Ramos (cell line): Measurements from ENCODE around the gene PACSIN2.
"Not testable (repeated sequence)": the region's sequence is repeated elsewhere in the genome, so short reads cannot be mapped to it uniquely, and the experiment has no call there.

Experiments
- in situ Hi-C: fragments of 300-500 bp; cut with MboI; formaldehyde crosslinking; loops from one replicate; pipeline ENCODE4 v1.14.3; 2022; ENCODE audit warnings: low sequenced_read_pairs; ENCODE audit not compliant: unreplicated experiment

Gene PACSIN2, protein sequence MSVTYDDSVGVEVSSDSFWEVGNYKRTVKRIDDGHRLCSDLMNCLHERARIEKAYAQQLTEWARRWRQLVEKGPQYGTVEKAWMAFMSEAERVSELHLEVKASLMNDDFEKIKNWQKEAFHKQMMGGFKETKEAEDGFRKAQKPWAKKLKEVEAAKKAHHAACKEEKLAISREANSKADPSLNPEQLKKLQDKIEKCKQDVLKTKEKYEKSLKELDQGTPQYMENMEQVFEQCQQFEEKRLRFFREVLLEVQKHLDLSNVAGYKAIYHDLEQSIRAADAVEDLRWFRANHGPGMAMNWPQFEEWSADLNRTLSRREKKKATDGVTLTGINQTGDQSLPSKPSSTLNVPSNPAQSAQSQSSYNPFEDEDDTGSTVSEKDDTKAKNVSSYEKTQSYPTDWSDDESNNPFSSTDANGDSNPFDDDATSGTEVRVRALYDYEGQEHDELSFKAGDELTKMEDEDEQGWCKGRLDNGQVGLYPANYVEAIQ

DNA sequence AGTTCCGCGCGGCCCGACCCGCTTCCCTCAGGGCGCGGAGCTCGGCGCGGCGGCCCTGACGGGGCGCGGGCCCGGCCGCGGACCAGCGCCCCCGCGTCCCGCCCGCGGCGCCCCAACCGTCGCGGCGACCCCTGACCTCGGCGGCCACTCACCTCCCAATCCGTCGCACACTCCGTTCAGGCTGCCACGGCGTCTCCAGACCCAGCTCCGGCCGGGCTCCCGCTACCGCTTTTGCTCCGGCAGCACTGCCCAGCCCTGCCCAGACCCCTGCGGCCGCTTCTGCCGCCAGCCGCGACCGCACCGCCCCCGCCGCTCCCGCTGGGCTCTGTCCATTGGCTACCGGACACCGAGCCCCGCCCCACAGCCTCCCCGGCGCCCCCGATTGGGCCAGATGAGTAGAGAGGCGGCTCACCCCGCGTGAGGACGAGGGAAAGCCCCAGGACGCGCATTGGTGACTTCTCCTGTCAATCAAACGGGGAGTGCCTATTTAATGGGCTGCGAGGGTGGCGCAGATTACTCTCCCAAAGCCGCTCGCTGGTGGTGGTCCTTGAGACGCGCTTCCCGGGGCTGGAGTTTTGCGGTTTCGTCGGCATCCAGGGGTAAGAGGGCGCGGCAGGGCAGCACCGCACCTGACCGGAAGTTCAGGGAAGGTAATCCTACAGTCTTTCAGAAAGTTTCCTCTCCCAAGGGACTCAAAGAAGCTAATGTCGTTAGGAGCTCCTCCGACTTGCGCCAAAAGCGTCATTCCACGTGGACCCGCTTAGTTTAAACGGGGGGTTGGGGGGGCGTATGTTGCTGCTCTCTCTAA, at the start of gene PACSIN2:
PACSIN2 (minus strand) TSS at position 281 of the 808 bp plus-strand sequence. CDS start 103,069 bp downstream, outside the sequence.
- in situ Hi-C loops = no loop called here

DNA sequence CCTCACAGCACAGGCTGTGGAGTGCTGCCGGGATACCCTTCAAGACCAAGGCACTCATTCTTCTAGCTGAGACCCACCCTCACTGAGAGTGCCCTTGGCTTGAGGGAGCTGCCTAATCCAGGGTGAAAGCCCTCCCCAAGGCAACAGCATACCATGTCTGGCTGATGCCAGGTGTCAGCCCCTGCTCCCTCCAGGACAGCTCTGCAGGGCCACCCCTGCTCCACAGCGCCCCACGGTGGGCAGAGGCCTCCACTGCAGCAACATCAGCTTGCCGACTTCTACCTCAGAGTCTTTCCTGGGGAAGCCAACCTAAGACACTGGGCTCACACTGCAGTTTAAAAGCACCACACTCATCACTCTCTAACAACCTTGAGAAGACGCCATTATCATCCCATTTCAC, 45.2 kb upstream of the PACSIN2 start:
- in situ Hi-C loops = no loop called here

DNA sequence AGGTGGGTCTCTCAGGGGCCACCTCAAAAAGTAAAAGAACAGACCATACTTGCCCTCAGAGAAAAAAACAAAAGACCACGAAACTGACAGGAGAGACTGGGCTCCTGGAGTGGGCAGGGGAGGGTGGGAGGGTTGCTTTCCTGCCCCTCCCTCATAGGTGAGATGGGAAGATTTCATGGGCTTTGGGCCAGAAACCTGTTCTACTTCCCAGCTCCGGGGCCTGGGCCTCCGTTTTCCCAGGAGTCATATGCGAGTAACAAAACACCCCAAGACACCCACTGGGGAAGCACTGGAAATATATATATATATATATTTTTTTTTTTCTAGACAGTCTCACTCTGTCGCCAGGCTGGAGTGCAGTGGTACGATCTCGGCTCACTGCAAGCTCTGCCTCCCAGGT, 42.7 kb upstream of the PACSIN2 start:
- in situ Hi-C loops = no loop called here

DNA sequence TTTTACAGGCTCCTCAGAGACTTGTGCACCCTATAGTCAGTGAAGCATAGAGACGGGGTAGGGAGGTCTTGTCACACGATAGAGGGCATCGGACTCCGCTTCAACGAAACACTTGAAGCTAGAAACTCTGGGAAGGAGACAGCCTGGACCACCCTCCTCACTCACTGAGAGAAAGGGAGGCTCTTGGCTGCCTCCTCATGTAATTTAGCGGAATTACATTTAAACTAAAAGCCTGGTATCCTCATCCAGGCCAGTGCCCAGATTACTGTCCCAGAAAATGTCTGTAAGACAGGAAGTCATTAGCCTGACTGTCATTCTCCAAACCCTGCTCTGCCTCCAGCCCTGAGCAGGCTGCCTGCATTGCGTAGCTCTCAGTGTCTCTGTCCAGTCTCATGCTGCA, 38.2 kb upstream of the PACSIN2 start:
- in situ Hi-C loops = no loop called here

DNA sequence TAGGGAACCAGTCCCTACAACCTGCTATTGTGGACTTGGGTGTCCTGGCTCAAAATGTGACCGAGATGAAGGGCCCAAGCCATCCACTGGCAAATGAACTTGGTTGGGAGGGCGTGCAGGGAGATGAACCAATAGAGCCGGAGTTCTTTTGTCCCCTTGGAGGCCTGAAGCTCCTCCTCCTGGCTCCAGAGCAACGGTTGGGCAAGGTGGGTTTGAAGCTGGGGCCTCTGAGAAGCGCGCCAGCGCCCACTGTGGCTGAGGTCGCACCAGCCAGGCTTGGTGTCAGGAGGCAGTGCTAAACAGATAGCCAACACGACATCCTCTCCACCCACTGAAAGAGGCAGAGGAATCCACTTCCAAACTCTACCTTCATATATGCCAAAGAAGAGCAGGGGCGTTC, 36.0 kb upstream of the PACSIN2 start:
- in situ Hi-C loops = no loop called here

DNA sequence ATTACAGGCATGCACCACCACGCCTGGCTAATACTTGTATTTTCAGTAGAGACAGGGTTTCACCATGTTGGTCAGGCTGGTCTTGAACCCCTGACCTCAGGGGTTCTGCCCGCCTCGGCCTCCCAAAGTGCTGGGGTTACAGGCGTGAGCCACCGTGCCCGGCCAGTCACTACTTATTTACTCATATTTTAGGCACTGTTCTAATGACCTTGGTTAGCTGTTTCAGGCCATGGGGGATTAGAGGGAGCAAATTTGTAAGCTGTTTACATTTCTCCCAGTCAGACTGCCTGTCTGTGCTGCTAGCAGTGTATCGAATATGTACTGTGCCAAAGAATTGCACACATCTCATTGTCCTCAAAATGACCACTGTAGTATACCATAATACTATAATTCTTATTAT, 32.7 kb upstream of the PACSIN2 start:
- in situ Hi-C loops = no loop called here

DNA sequence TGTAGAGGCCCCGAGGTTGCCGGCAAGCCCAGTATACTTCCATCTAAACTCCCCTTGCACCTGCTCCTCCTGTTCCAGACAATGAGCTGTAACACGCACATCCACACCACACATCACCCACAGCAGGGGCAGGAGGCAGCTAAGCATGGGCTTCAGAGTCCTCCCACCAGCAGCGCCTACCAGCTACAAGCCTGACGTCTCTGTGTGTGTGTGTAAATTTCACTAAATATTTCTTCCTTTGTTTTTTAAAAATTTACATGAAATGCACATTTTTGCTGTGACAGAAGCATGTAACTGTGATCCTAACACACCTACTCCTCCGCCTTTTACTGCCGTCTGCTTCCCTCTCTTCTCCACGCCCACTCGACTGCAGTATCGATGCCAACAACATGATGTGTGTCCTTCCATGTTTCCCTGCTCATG, 29.4 kb upstream of the PACSIN2 start:
- in situ Hi-C loops = no loop called here

DNA sequence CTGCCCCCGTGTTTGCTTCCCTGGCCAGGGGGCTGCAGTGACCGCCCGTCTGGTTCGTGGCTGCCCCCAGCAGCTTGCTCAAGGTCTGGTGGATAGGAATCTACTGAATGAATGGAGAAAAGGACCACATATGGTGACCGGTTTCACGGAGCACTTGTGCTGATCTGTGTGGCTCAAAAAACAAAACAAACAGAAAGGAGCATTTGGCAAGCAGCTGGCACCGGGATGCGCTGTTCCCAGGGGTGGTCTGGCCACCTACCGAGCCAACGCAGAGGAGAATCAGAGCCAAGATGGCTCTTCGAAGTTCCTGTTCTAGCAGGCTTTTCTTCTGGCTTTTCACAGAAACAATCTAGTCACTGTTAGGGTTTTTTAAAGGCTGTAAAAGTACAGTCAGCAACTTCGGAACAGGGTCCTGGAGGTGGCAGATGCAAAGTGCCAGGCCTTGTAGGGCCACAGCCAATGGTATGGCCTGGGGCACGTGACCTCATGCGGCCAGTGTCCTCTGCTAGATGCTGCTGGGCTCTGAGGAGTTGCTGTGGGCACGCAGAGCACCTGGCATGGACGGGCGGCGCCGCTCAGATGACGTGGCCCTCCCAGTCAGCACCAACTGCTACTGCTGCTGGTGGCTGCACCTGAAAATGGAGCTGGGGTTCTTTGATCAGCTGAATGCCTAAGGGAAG, 27.3 kb upstream of the PACSIN2 start:
- in situ Hi-C loops = no loop called here

DNA sequence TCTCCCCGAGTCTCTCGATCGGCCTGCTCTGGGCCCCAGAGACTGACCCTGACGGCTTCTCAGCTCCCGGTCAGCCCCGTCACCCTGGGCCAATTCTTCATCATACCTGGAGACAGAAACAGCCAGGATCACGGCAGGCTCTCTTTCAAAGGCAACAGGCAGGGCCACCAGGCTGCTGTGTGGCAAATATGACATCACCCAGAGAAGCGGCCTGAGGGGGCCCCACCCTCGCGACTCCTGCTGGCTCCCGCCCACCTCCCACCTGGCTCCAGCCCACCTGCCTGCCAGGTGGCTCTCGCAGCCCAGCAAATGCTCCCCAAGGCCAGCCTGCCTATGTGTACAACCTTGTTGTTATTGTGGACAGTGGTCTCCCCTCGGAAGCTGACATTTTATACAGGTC, 24.9 kb upstream of the PACSIN2 start:
- in situ Hi-C loops = no loop called here

DNA sequence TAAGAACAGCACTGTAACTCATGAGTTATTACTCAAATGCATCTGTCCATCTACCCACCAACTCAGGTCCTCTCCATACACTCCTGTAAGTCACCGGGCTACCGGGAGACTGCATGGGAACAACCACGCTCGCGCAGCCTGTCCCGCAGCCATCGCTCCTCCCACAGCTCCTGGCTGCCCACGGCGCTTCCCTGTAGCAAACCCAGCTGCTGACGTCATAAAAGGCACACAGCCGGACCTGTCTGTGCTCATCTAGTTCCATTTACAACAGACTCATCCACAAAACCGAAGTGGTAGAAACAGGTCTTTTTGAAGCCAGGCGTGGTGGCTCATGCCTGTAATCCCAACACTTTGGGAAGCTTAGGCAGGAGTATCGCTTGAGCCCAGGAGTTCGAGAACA, 23.4 kb upstream of the PACSIN2 start:
- in situ Hi-C loops = no loop called here

DNA sequence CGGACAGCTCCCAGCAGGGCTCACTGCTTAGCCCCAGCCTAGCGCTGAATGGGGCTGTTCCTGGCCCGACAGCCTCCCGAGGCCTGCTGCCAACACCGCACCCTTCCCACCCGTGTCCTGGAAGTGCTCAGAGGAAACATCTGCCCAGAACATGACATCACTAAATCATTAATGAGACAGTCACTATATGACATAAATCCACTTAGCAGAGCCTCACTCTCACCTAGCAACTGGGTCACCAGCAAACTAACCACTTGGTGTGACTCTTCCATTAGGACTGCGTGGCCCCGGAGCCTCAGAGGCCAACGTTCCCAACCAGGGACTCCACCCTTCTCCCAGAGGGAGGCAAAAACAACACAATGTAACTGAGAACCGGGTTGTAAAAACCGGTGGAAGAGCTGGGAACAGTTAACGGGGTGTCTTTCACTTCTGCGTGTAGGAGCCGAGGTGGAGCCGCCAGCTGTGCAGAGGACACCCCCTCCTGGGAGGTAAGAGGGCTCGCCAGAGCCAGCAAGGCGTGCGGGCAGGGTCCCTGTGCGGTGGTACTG, 21.4 kb upstream of the PACSIN2 start:
- in situ Hi-C loops = no loop called here

DNA sequence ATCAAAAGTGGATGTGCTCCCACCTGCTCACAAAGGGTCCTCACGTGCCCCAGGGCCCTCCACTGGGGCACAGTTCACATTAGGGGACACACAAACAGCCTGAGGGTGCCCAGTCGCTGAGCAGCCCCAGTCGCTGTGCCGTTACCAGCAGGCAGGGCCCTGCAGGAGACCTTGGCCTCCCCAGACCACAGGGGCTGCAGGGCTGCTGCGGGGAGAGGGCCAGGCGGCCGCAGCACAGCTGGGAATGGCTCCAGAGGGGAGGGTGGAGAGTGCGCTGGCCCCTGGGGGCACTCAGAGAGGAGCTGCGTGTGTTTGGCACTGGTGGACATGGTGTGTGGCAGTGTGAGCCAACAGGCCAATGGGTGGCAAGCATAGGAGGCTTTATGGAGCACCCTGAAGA, 20.3 kb upstream of the PACSIN2 start:
- in situ Hi-C loops = no loop called here

DNA sequence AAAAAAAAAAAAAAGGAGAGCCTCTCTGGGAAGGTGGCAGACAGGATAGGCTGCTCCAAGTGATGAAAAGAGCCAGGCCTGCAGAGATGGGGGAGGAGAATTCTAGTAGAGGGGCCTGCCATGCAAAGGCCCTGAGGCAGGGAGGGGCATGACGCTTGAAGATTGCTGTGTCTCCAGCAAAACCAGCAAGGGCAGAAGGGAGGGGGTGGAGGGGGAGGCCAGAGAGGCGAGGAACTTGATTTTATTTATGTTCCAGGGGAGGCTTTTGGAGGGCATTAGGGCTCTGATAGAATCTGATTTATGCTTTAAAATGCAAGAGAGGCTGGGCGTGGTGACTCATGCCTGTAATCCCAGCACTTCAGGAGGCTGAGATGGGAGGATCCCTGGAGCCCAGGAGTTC, 16.7 kb upstream of the PACSIN2 start:
- in situ Hi-C loops = no loop called here

DNA sequence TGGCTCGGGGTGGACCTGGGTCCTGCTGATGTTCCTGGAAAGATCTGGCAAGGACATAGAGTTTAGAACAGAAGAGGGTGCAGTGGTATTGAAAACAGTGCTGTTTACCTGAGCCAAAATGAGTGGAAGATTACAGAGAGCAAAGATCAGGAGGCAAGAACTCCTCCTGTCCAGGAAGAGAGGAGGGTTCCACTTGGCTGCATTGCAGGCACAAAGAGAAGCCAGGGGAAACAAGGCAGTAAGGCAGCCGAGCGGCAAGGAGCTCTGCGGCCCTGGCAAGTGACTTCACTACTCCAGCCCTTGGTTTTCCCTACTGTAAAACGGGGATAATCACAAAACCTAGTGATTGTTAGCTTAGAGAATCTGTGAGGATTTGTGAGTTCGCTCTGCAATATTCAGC, 3.7 kb upstream of the PACSIN2 start:
- in situ Hi-C loops = no loop called here

DNA sequence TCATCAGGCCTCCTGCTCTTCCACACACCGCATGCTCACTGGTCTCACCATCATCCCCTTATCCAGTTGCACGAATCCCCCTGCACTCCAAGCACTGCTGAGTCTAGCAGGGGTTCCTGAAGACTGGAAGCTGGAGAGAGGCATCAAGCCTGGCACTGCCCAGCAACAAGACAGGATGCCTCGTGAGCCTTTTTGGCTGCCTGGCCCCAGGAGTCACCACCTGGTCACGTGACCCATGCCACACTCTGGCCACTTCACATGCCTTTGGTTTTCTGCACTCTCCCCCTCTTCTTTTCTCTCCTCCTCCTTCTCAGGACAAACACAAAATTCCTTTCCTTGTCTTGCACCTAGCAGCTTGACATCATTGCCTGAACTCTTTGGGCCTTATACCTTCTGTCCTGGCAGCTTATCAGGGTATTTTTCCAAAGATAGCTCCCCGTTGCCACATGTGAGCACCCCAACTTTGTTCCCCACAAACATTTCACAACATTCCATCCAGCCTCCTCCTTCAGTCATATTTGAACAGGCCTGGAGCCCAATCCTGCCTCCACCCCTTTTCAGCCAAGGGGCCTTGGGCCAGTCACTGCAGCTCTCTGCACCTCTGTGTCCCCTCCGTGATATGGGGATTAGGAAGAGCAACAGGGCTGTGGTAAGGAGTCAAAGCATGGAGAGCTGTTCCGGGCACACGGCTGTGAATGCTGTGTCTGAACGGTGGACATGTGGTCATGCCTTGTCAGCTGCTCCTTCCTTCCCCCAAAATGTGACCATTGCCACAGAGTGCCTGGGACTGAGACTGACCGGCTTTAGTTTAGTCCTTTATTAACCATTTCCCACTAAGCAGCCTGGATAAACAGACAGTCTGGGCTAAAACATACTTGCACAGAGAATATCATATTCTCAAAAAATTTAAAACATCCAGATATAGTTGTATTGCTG, 2.8 kb upstream of the PACSIN2 start:
- in situ Hi-C loops = no loop called here

DNA sequence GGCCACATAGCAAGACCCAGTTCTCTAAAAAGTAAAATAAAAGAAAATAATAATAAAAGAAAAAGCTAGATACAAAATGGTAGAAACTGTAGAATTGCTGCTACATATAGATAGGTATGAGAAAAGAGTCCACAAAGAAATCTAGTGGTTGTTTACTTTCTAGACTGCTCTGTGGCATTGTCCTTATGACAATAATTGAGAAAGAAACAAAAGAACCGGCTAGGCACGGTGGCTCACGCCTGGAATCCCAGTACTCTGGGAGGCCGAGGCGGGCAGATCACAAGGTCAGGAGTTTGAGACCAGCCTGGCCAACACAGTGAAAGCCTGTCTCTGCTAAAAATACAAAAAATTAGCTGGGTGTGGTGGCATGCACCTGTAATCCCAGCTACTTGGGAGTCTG, 1.2 kb upstream of the PACSIN2 start:
- in situ Hi-C loops = not testable (repeated sequence)

DNA sequence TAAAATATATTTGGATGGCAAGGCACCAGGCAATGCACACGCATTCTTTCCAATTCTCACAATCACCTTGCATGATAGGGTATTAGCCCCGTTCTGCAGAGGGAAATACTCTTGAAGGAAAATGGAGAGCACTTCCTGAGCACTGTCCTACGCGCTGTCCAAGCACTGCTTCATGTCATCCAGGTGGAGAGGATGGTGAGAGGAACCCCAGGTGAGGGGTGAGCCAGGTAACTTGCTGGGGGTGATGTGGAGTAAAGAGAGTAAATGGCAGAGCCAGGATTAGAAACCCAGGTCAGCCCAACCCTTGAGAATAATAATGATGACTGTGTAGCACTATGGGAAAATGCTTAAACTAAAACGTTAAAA, 711 bp upstream of the PACSIN2 start:
- in situ Hi-C loops = no loop called here

DNA sequence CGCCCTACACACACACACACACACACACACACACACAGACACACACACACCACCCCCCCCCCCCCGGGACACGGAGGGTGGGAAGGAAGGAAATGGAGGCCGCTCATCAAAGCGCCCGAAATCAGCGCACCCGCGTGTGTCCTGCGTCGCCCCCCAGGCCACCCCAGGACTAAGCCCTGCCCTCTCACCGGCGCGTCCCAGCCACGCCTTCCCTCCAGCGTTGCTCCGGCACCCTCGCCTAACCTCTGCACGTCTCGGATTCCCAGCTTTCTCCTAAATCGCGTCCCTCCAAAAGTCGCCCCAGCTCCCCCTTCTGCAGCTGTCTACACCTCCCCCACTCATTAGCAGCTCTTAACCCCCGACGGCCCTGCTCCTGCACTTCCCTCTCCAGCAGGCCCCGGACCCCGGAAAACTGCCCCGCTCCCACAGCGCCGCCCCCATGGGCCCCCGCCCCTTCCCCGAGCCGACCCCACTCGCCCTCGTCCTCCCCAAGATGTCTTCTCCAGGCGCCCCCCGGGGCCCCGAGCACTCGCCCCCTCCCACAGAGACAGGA, 557 bp downstream of the PACSIN2 start:
- in situ Hi-C loops = no loop called here
